NCI-H226 (cell line): ENCODE results near the gene ZNF692.
"Not testable (repeated sequence)": the region's sequence is repeated elsewhere in the genome, so short reads cannot be mapped to it uniquely, and the experiment has no call there.

ENCODE experiments used
- DNase-seq: peaks from one replicate; pipeline ENCODE4 v3.0.0-alpha.2; 2015

ZNF692 gene, protein sequence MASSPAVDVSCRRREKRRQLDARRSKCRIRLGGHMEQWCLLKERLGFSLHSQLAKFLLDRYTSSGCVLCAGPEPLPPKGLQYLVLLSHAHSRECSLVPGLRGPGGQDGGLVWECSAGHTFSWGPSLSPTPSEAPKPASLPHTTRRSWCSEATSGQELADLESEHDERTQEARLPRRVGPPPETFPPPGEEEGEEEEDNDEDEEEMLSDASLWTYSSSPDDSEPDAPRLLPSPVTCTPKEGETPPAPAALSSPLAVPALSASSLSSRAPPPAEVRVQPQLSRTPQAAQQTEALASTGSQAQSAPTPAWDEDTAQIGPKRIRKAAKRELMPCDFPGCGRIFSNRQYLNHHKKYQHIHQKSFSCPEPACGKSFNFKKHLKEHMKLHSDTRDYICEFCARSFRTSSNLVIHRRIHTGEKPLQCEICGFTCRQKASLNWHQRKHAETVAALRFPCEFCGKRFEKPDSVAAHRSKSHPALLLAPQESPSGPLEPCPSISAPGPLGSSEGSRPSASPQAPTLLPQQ

GRCh38 chr1:248858891-248859889 is at the start of gene ZNF692:
TSS of gene ZNF692 (minus strand) at chr1:248859085. CDS start at chr1:248858309, 776 bp downstream.
- peak; percentile 95 for DNase-seq

- no peak for DNase-seq
These were observed 48.1 kb upstream of the ZNF692 start for GRCh38 chr1:248906753-248907661.

DNA sequence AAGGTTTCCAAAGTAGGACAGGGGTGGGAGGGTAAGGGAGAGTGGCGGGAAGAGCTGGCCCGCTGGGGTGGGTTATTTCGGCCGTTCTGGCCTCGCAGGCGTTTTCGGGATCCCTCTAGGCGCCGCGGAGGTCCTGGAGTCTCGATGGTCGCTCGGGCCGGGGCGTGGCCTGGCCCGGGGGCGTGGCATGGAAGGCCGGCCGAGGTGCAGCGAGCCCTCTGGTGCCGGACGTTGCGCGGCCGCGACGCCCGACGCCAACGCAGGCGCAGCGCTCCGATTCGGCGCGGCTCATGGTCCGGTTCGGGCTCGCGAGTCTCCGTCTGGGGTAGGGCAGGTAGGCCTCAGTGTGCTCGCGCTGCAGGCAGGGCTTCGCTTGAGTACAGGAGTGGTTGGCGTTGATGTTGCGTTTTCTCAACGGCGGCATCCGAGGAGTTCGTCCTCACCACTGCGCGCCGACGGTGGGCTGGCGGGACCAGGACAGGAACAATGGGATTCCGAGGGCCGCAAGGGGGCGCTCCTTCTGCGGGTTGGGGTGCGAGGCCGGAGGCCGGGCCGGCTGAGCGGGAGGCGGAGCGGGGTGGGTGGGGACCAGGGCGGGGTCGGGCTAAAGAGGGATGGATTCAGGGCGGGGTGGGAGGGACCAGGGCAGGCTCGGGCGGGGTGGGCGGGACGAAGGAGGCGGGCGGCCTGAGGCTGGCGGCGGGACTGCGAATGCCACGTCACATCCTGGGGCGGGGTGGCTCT is 47.3 kb upstream of the ZNF692 start, which contains the start of gene PGBD2:
Gene PGBD2, plus strand, starts transcription at position 227 of the 744 bp plus-strand sequence. CDS start 7,628 bp downstream, outside the sequence.
- DNase-seq, result peak; percentile 86

- no peak for DNase-seq
These were observed 46.8 kb upstream of the ZNF692 start for GRCh38 chr1:248905662-248906008.

- DNase-seq, result no peak
These were observed 45.7 kb upstream of the ZNF692 start for GRCh38 chr1:248904437-248905216.

- no peak for DNase-seq
These were observed 42.7 kb upstream of the ZNF692 start for GRCh38 chr1:248901578-248901977.

DNA sequence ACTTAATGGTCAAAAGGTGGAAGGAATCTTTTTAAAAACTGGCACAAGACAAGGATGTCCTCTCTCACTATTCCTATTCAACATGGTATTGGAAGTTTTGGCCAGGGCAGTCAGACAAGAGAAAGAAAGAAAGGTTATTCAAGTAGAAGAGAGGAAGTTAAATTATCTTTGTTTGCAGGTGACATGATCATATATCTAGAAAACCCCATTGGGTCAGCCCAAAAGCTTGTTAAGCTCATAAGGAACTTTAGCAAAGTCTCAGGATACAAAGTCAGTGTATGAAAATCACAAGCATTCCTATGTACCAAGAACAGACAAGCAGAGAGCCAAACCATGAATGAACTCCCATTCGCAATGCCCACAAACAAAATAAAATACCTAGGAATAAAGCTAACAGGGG is 41.8 kb upstream of the ZNF692 start:
- DNase-seq, result no peak

DNA sequence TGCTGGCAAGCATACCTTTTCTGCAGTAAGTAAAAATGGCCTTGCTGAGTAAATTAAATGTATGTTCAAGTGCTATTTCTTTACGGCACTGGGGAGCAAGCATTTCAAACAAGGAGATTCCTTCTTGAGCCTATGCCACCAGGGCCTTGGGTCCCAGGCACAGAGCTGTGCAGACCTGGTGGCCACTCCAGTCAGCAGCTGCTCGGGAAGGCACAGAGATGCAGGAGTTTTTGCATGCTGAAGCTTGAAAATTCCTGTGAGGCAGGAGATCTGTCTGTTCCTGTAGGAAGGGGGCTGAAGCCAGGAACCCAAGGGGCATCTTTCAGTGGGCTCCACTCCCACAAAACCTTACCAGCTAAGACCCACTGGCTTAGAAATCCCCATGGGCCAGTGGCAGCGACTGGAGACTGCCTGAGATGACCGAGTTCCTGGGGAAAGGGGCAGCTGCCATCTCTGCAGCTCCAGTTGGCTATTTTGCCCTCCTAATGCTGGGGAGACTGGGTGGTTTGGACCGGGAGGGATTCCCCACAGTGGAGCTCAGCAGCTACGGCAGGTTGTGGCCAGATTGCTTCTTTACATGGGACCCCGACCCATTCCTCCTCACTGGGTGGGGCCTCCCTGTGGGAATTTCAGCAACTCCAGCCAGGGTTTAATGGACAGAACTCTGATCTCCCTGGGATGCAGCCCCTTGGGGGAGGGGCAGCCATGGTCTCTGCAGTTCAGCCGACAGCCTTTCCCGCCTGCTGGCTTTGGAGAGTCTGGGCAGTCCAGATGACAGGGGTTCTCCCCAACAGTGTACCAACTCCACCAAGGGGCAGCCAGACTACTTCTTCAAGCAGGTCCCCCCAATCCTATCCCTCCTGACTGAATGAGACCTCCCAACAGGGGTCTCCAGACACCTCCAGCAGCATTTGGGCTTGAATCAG is 38.8 kb upstream of the ZNF692 start:
- no peak for DNase-seq

DNA sequence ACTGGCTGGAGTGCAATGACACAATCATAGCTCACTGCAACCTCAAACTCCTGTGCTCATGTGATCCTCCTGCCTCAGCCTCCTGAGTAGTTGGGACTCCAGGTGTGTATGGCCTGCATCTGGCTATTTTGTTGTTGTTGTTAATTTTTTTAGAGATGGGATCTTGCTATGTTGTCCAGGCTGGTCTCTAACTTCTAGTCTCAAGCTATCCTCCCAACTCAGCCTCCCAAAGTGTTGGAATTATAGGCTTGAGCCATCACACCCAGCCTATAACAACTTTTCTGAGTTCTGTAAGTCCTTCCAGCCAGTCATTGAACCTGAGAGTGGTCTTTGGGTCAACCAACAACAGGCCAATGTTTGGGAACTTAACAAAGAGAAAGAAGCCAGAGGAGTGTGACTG is 36.0 kb upstream of the ZNF692 start:
- no peak for DNase-seq

DNA sequence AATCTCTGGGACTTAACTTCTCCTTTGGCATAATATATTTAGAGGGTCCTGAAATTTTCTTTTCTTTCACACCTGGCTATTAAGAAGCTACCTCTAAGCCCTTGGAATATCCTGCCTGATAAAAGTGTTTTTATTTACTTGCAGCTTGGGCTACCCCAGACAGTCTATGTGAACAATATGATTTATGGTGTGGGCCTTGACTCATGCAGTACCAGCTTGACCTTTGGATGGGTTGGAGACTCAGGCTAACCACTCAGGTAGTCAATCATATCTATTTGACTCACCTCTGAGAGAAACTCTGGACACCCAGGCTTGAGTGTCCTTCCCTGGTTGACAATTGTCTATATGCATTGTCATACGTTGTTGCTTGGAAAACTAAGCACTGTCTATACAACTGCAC is 33.7 kb upstream of the ZNF692 start:
- DNase-seq, result no peak

DNA sequence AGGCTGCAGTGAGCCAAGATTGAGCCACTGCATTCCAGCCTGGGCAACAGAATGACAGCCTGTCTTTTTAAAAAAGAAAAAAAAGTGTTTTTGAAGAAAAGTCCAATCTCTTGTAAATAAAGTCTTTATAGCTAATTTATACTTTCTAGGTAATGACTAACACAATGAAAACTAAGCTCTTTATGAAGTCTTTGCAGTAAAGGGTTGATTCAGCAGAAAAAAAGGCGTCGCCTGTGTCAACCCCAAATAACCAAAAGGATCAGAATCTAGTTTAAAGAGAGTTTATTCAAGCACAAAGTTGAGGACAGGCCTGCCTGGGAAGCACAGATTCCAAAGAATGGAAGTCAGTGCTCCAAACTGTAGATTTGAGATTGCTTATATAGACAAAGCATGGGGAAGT is 32.9 kb upstream of the ZNF692 start:
- no peak for DNase-seq

DNA sequence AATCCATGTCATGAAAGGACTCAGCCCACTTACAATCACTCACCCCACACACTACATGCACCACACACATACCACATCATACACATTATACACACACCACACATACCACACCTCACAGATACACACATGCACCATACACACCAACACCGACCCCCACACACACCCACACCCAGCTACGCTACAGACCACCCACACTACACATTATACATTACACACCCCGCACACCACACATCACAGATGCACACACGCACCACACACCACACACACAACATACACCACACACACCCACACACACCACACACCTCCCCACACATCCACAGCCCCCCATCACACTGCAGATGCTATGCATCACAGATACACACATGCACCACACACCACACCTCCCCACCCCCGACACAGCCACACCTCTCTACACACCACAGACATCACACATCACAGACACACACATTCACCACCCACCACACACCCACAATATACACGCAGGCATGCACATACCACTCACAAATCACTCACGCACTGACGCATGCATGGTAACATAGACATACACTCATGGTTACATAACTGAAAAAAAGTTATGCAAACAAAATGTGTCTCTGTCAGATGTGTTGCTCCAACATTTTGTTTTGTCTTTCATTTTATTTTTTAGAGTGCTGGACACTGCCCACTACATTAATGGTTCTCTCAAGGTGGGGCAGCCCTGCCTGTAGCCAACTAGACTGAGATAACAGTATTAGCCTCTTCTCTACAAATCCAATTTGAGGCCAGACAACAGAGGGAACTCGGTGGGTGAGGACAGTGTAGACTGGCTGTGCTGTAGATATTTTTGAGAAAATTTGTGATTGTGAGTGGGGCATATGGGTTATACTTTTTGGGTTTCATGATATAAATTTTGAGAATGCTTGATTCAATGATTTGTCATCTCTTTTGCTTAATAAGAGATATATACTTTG is 31.9 kb upstream of the ZNF692 start:
- no peak for DNase-seq

GRCh38 chr1:248889914-248890243 is 31.0 kb upstream of the ZNF692 start:
- DNase-seq, result not testable (repeated sequence)

DNA sequence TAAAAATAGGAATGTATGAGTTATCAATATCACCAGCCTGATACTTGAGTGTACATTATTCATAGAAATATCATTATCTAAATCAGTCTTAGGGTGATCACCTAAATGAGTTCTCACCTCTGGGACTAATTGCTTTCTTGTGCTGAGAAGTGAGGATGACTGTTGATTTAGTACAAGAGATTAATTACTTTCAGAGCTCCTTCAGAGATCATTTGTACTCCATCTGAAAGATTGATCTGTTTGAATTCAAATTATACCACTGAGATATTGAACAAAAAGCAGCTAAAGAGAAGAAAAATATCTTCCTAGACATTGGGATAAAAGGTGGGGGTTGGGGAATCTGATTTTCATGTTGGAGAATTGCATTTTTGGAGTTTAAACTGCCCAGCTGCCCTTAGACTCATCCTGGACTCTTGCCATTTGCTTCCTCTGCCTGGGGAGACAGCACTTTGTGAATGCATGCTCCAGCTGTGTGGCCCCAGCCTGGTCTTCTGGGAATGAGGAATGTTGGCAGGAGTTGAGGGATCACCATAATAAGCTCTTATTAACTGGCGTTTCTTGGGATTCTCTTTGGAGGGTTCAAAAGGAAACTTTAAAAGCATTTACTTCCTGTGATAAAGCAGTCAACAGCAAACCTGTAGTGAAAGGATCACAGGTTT is 27.5 kb upstream of the ZNF692 start:
- no peak for DNase-seq

- DNase-seq, result no peak
These were observed 26.8 kb upstream of the ZNF692 start for GRCh38 chr1:248885646-248886045.

- no peak for DNase-seq
These were observed 25.9 kb upstream of the ZNF692 start for GRCh38 chr1:248884632-248885295.

- not testable (repeated sequence) for DNase-seq
These were observed 23.5 kb upstream of the ZNF692 start for GRCh38 chr1:248882427-248882826.
